ENCODE data around the gene KANK2. TPM values are rescaled to one million over a fixed set of nuclear protein-coding genes. Genes with fewer than 3 reads are reported as not detected.

The KANK2 gene
- total and polyA plus RNA-seq, 12 donors = 23.7 to 395 (median 133) TPM

DNA sequence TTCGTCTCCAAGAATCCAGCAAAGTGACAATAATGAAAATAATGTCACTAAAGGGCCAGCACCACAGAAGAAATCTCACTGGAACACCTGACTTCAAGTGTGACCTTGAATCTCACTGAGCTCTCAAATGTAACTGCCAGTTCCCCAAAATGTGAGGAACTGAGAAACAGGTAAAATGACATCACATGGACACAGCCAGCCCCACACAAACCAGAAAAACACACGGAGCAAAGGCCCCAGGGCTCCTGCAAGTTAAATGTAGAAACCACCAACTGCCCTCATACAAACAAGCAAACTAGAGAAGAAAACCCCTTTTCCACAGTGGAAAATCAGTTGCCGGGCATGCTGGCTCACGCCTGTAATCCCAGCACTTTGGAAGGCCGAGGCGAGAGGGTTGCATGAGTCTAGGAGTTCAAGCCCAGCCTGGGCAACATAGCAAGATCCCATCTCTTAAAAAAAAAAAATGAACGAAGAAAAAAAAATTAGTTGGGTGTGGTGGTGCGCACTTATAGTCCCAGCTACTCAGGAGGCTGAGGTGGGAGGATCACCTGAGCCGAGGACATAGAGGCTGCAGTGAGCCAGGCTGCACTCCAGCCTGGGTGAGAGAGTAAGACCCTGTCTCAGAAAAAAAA is 8.7 kb upstream of the KANK2 start:
- no peak for DNase-seq
- no peak for TF ChIP-seq POLR2A (IDR thresholded peaks at IDR 0.05)
- TF ChIP-seq, protein P1, sequence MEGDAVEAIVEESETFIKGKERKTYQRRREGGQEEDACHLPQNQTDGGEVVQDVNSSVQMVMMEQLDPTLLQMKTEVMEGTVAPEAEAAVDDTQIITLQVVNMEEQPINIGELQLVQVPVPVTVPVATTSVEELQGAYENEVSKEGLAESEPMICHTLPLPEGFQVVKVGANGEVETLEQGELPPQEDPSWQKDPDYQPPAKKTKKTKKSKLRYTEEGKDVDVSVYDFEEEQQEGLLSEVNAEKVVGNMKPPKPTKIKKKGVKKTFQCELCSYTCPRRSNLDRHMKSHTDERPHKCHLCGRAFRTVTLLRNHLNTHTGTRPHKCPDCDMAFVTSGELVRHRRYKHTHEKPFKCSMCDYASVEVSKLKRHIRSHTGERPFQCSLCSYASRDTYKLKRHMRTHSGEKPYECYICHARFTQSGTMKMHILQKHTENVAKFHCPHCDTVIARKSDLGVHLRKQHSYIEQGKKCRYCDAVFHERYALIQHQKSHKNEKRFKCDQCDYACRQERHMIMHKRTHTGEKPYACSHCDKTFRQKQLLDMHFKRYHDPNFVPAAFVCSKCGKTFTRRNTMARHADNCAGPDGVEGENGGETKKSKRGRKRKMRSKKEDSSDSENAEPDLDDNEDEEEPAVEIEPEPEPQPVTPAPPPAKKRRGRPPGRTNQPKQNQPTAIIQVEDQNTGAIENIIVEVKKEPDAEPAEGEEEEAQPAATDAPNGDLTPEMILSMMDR (IDR thresholded peaks at IDR 0.05) = no peak
- 79 to 88% (median 80%) methylated on average over 8 to 9 of the region's 9 CpGs for WGBS, 4 donors
- Histone ChIP-seq H3K27me3 (no peaks in the 10 kb centered on the region), H3K36me3 (replicated peaks in 1 of 2) (no peaks in the 10 kb centered on the region), H3K27ac (peak overlapping the region in 2 of 5 donors; percentile 88 to 92), H3K4me1 (replicated peaks in 1 of 2) (peaks cover 18 to 32% of the 10 kb centered on the region in 2 donors), H3K9me3 (replicated peaks in 1 of 3) (no peaks in the 10 kb centered on the region), H3K4me3 (no peak overlapping the region)
- intact Hi-C loops (cut with DNase I) = loop anchor here (2.0 to 10.0 kb wide), 2 partner anchors 67 to 171 kb away; no protein-coding TSS in a partner anchor

DNA sequence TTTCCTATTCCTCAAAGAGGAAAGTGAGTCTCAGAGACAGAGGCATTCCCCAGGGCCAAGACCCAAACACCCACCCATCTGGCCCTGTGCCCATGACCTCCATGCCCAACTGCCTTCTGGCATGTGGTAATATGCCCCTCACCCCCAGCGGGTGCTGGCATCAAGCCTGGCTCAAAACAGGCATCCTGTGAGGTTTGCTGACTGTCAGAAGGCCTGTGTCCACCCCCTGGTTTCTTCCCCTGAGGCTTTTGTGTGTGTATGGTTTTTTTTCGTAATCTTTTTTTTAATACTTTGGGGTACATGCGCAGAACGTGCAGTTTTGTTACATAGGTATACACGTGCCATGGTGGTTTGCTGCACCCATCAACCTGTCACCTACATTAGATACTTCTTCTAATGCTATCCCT is 7.6 kb upstream of the KANK2 start:
- Histone ChIP-seq H3K27ac (peak overlapping the region in 3 of 5 donors; percentile 88 to 93 (median 92)), H3K4me1 (replicated peaks in 1 of 2) (peaks cover 18 to 32% of the 10 kb centered on the region in 2 donors), H3K36me3 (replicated peaks in 1 of 2) (no peaks in the 10 kb centered on the region), H3K4me3 (no peak overlapping the region), H3K9me3 (replicated peaks in 1 of 3) (no peaks in the 10 kb centered on the region), H3K27me3 (no peaks in the 10 kb centered on the region)
- no peak for TF ChIP-seq POLR2A (IDR thresholded peaks at IDR 0.05)
- WGBS, 4 donors = 29 to 49% (median 32%) methylated on average over 5 of the region's 5 CpGs
- intact Hi-C loops (cut with DNase I) = loop anchor here (2.0 to 10.0 kb wide), 3 partner anchors 66 to 170 kb away; no protein-coding TSS in a partner anchor
- DNase-seq = peak; percentile 50 to 82 (median 79)

- Histone ChIP-seq H3K4me3 (no peak overlapping the region), H3K4me1 (replicated peaks in 1 of 2) (peaks cover 18 to 33% of the 10 kb centered on the region in 2 donors), H3K27ac (peak overlapping the region in 4 of 5 donors; percentile 76 to 93 (median 90)), H3K9me3 (replicated peaks in 1 of 3) (no peaks in the 10 kb centered on the region), H3K36me3 (replicated peaks in 1 of 2) (no peaks in the 10 kb centered on the region), H3K27me3 (no peaks in the 10 kb centered on the region)
- 62 to 81% (median 68%) methylated on average over 4 to 9 of the region's 9 CpGs for WGBS, 4 donors
- TF ChIP-seq, protein P1 (IDR thresholded peaks at IDR 0.05) = peak in 1 of 6 experiments; percentile 15
- no peak for TF ChIP-seq POLR2A (IDR thresholded peaks at IDR 0.05)
- intact Hi-C loops (cut with DNase I) = loop anchor here (2.0 to 10.0 kb wide), 3 partner anchors 65 to 169 kb away; no protein-coding TSS in a partner anchor
- DNase-seq = no peak
Measured at GRCh38 chr19:11204076-11204602, 6.8 kb upstream of the KANK2 start.

DNA sequence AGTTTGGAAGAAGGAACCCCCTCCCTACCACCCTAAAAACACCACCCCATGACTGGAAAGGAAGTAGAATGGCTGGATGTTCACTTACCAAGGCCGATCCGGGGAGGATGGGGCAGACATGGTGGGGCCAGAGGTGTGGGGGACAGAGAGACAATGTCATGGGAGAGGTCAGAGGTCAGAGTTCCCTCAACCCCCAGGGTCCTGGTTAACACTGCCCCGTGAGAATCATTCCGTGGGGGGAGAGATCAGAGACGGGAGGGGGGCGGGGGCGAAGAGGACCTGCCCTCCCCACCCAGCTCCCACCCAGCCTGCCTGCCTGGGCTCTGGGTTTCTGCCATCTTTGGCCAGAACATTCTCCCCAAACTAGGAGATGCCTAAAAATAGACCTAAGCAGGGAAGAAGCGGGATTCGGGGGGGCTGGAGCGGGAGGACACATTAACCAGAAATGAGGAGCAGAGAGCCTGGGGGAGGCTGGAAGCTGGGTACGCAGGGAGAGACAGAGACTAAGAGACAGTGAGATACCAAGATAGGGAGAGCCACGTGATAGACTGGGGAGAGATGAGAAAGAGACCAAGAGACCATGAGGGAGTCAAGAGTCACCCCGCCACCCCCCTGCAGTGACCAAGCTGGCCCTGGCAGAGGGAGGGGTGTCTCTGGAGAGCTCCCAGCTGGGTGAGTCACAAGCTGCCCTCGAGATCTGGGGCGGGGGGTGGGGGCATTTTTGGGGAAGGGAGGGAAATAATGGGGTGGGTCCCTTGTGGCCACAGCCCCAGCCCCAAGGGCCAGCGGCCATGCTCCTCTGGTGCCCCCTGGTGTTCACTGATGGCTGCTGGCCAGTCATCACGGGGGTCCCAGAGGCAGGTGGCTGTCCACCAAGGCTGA is 6.1 kb upstream of the KANK2 start:
- peak in 1 of 2 donors; percentile 51 for TF ChIP-seq POLR2A (IDR thresholded peaks at IDR 0.05)
- TF ChIP-seq, protein P1 (IDR thresholded peaks at IDR 0.05) = peak; percentile 79 to 91 (median 84)
- Histone ChIP-seq H3K27me3 (no peaks in the 10 kb centered on the region), H3K4me1 (replicated peaks in 1 of 2) (peaks cover 20 to 40% of the 10 kb centered on the region in 2 donors), H3K36me3 (replicated peaks in 1 of 2) (no peaks in the 10 kb centered on the region), H3K27ac (peak overlapping the region in 4 of 5 donors; percentile 76 to 93 (median 90)), H3K4me3 (no peak overlapping the region), H3K9me3 (replicated peaks in 1 of 3) (no peaks in the 10 kb centered on the region)
- WGBS, 4 donors = 15 to 25% (median 19%) methylated on average over 13 to 17 of the region's 17 CpGs
- peak; percentile 88 to 96 (median 95) for DNase-seq
- intact Hi-C loops (cut with DNase I) = loop anchor here (2.0 to 10.0 kb wide), 3 partner anchors 65 to 169 kb away; no protein-coding TSS in a partner anchor

Measured in adrenal gland (tissue), 12 donors.